CMK (cell line): ENCODE data around the gene FBXO44.

Experiments
- DNase-seq: peaks from one replicate; pipeline ENCODE4 v3.0.0-alpha.2; 2010; ENCODE audit warnings: low read depth

Gene FBXO44

GRCh38 chr1:11659748-11660147 is 5.1 kb downstream of the FBXO44 start:
- DNase-seq, result no peak

DNA sequence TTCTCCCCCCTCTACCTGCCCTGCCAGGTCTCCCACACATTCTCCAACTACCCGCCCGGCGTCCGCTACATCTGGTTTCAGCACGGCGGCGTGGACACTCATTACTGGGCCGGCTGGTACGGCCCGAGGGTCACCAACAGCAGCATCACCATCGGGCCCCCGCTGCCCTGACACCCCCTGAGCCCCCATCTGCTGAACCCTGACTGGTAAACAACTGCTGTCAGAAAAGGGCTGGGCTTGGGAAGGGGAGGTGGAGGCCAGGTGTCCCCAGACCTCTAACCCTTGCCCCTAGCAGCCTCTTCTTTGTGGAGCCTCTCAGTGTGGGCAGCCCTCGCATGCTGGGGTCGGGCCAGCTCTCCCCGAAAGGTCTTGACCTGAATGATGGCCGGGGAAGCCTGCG is 6.4 kb downstream of the FBXO44 start:
- DNase-seq, result no peak

GRCh38 chr1:11664336-11665065 is 9.8 kb downstream of the FBXO44 start:
- DNase-seq, result no peak

DNA sequence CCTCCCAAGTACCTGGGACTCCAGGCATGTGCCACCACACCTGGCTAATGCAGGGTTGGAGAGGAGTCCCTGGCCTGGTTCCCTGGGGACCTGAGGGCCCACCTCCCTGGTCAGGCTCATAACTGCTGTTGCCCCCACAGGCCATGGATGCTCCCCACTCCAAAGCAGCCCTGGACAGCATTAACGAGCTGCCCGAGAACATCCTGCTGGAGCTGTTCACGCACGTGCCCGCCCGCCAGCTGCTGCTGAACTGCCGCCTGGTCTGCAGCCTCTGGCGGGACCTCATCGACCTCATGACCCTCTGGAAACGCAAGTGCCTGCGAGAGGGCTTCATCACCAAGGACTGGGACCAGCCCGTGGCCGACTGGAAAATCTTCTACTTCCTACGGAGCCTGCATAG is 13.8 kb downstream of the FBXO44 start:
- no peak for DNase-seq

GRCh38 chr1:11670747-11671146 is 16.1 kb downstream of the FBXO44 start:
- DNase-seq, result no peak

- no peak for DNase-seq
These were observed 16.5 kb downstream of the FBXO44 start for GRCh38 chr1:11671205-11671543.

- DNase-seq, result no peak
These were observed 17.0 kb downstream of the FBXO44 start for GRCh38 chr1:11671544-11672286.

DNA sequence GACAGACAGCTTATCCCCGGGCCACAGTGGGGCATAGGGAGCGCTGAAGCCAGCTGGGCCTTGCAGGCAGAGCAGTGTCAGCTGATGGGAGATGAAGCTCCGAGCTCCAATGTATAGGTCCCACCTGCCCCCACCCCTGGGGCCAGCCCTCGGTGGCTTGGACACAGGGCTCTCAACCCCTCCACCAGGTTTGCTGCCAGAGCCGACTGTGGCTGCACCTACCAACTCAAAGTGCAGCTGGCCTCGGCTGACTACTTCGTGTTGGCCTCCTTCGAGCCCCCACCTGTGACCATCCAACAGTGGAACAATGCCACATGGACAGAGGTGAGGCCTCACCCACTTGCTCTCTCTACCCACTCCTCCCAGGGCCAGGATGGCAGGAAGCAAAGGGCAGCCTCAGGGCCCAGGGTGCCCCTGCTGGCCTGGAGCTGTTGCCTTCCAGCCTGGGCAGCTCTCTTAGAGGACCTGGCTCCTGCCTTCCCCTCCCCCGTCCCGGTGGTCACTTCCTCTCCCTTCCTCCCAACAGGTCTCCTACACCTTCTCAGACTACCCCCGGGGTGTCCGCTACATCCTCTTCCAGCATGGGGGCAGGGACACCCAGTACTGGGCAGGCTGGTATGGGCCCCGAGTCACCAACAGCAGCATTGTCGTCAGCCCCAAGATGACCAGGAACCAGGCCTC is 18.6 kb downstream of the FBXO44 start:
- DNase-seq, result no peak

DNA sequence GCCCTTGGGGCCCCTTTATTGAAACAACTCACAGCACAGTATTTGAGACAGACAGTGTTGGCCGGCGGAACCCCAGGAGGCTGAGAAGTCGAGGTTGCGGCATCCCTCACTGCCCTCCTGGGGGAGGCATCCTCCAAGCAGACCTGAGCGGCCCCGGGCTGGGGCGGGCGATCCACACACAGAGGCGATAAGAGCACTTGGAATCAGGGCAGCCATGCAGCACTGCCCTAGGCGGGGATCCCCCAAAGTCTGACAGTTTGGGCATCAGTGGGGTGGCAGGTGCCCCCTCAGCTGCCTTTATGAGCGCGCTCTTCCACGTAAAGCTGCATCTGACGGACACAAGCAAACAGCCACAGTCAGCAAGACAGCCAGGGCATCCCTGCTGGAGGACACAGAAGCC is 19.8 kb downstream of the FBXO44 start:
- DNase-seq, result no peak

GRCh38 chr1:11675325-11675724 is 20.6 kb downstream of the FBXO44 start:
- DNase-seq, result no peak

GRCh38 chr1:11676386-11677103 is 21.9 kb downstream of the FBXO44 start:
- no peak for DNase-seq

DNA sequence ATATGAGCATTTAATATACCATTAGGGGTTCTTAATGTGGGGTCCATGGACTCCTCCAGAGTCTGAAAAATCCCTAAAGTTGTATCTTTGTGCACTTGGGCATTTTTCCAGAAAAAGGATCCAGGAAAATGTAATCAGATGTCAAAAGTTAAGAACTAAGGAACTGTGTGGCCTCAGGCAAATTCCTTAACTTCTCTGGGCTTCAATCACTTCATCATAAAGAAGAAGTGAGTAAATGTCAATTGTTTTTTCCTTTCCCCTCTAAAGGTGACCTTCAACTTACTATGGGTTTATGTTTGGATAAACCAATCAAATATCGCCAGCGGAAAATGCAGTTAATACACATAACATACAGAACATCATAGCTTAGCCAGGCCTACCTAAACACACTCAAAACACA is 23.8 kb downstream of the FBXO44 start:
- DNase-seq, result no peak

DNA sequence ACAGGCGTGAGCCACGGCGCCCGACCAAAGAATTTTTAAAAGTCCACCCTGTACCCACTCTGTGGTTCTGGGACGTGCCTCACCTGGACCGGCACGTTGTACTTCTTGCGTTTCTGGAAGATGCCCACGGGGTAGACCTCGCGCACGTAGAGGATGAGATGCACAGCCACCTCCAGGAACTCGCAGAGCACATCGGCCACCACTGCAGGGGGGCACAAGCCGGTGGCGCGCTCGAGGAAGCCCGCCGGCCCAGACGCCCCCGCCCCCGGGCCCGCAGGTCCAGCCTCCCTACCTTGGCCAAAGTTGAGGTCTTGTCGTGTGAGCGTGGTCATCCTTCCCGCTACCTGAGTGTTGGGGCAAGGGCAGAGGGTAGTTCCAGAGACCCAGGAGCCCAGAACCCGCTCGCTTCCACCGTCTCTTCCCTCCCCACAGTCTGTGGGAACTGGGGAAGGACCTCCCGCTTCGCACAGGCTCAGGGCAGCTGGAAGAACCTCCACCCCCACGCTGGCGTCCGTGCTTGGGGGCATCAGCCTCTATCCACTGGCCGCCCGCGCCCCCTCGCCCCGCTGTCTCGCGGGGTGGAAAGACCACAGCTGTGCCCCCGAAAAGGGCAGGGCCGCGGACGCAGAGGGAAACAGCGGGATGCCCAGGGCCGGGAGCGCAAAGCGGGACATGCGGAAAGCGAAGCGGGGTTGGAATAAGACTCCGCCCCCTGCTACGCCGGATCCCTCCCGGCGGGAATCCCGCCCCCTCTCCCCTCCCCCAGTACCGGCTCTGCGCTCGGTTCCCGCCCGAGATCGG is 25.8 kb downstream of the FBXO44 start:
- DNase-seq, result peak; percentile 36

GRCh38 chr1:11681071-11681771 is 26.5 kb downstream of the FBXO44 start, which contains the start of gene MAD2L2:
Gene MAD2L2 (minus strand): TSS chr1:11681148. CDS start chr1:11680601, 547 bp downstream.
- peak; percentile 64 for DNase-seq

DNA sequence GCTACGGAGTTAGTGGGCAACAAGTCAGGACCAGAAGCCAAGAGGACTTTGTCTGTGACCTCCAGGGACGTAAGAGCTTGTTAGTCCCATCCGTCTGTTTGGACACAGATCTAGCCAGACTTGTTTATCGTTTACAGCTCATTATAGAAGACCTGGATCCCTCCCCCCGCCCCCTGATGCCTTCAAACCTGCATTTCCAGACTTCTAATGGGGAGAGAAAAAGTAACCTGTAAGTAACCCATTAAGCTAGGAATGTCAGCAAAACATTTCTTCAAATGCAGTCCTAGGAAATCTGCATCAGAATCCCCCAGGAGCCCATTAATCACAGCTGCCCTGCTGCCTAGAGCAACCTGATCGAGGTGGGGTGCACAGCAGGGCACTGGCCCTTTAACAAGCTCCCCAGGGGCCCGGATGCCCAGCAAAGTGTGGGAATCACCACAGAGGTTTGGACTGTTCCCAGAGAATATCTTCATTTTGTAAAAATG is 27.7 kb downstream of the FBXO44 start:
- no peak for DNase-seq

GRCh38 chr1:11682799-11683198 is 28.1 kb downstream of the FBXO44 start:
- DNase-seq, result no peak

- DNase-seq, result no peak
These were observed 29.4 kb downstream of the FBXO44 start for GRCh38 chr1:11684070-11684469.

DNA sequence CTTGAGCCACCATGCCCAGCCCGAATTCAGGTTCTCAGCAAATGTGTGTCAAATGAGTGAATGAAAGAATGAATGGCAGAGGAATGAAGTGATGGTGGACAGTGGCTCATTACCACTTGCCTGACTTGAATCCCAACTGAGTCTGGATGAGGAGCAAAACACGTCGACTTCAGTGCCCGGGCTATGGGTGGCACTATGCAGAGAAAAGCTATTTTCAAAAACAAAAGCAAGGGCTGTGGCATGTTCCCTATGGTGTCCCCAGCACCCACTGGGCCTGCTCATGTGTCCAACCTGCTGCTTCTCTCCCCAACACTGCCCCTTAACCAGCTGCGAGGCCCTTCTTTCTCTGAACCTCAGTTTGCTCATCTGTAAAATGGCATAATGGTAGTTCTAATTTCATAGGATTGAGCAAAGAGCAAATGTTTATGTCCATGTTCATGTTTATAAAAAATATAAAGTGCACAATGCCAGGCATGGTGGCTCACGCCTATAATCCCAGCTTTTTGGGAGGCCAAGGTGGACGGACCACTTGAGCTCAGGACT is 30.6 kb downstream of the FBXO44 start:
- no peak for DNase-seq

DNA sequence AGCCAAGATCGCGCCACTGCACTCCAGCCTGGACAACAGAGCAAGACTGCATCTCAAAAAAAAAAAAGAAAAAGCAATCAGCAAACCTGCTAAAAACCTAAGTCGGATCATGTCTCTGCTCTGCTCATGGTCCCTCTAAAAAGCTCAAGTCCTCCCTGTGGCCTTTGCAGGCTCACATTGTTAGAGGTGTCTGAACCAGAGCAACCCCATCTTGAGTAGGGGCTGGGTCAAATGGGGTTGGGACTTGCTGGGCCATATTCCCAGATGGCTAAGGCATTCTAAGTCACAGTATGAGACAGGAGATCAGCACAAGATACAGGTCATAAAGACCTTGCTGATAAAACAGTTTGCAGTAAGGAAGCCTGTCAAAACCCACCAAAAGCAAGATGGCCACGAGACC is 33.8 kb downstream of the FBXO44 start:
- DNase-seq, result no peak
